ENCODE measurements around the gene CYGB. TPM values are rescaled to one million over a fixed set of nuclear protein-coding genes. Genes with fewer than 3 reads are reported as not detected.

Gene CYGB
- total and polyA plus RNA-seq, 2 of the 13 experiments (the other 11 are each of a cell fraction or from before 2014, with no cell fraction given): 18.9 to 27.1 TPM

GRCh38 chr17:76501018-76501826 lies 36.3 kb downstream of the CYGB start, which contains the start of gene RHBDF2 (continued):
- TF ChIP-seq ZBTB10 (CRISPR knock-in tag; IDR thresholded peaks at IDR 0.05; ENCODE audit: borderline replicate concordance) (no peak), ZFY (CRISPR knock-in tag; IDR thresholded peaks at IDR 0.05) (peak; percentile 79), ZBED4 (CRISPR knock-in tag; IDR thresholded peaks at IDR 0.05; ENCODE audit: borderline replicate concordance) (0 out of 2 replicates have a peak, but pooled peaks have one; percentile 25), SP2 (CRISPR knock-in tag; IDR thresholded peaks at IDR 0.05) (no peak), ZNF724P (CRISPR knock-in tag; IDR thresholded peaks at IDR 0.05; ENCODE audit: borderline replicate concordance) (no peak), POLR2AphosphoS5 (IDR thresholded peaks at IDR 0.05; ENCODE audit: low read depth, low read length) (peak; percentile 83), HBP1 (CRISPR knock-in tag; IDR thresholded peaks at IDR 0.05; ENCODE audit: low read depth) (peak; percentile 22; the same call in 1 of the 2 replicates), MTF2 (CRISPR knock-in tag; IDR thresholded peaks at IDR 0.05; ENCODE audit: borderline replicate concordance) (no peak; the same call in 1 of the 2 replicates), ZFP1 (CRISPR knock-in tag; IDR thresholded peaks at IDR 0.05) (no peak), LCORL (IDR thresholded peaks at IDR 0.05) (no peak), LCORL (CRISPR knock-in tag; IDR thresholded peaks at IDR 0.05) (peak; percentile 77; the same call in 1 of the 2 replicates), PBX3 (CRISPR knock-in tag; IDR thresholded peaks at IDR 0.05; ENCODE audit: borderline replicate concordance) (no peak), RXRA (CRISPR knock-in tag; IDR thresholded peaks at IDR 0.05) (no peak; the same call in none of the 2 replicates), ZBTB46 (CRISPR knock-in tag; IDR thresholded peaks at IDR 0.05; ENCODE audit: borderline replicate concordance) (no peak), ZBTB2 (CRISPR knock-in tag; IDR thresholded peaks at IDR 0.05; ENCODE audit: low read depth) (peak; percentile 68)
